Skeletal muscle satellite cell (primary cell): Measurements from ENCODE around the gene UBA52.
"Not testable (repeated sequence)": the region's sequence is repeated elsewhere in the genome, so short reads cannot be mapped to it uniquely, and the experiment has no call there.

ENCODE experiments used
- H3K27me3 ChIP-seq: 2 replicates; pipeline ENCODE4 v1.7.0; 2013; ENCODE audit warnings: low read length; ENCODE audit not compliant: control insufficient read depth, insufficient read depth
- H3K36me3 ChIP-seq: 2 replicates; pipeline ENCODE4 v1.7.0; 2013; ENCODE audit warnings: mild to moderate bottlenecking, control low read depth, low read length; ENCODE audit not compliant: insufficient read depth
- H3K4me1 ChIP-seq: 2 replicates; pipeline ENCODE4 v1.7.0; 2013; ENCODE audit warnings: low read length; ENCODE audit not compliant: control insufficient read depth, insufficient read depth
- H3K4me2 ChIP-seq: 2 replicates; pipeline ENCODE4 v1.7.0; 2013; ENCODE audit warnings: mild to moderate bottlenecking, low read length
- H3K4me3 ChIP-seq: 2 replicates; pipeline ENCODE4 v1.7.0; 2013; ENCODE audit warnings: low read length
- H3K9ac ChIP-seq: 2 replicates; pipeline ENCODE4 v1.7.0; 2013; ENCODE audit warnings: mild to moderate bottlenecking, low read depth, low read length, moderate library complexity
- H3K9me3 ChIP-seq: replicated peaks from 2 replicates; pipeline ENCODE4 v1.7.0; 2013; ENCODE audit warnings: mild to moderate bottlenecking, control low read depth, low read length

Gene UBA52

DNA sequence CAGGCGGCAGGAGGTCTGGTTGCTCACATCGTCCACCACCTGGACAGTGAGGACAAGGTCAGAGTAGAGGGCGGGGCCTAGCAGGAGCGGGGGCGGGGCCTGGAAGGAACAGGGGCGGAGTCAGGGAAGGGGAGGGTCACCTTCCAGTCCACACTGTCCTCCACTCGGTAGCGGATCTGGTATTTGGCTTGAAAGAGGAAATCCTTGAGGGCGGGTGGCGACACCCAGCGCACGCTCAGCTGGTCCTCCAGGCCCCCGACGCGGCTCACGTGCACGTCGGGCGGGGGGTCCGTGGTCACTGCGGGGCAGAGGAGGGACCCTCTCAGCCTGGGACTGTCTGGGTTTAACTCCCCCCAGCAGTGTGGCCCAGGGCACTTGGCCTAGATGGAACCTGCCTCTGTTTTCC is 25.1 kb downstream of the UBA52 start:
- Histone ChIP-seq H3K36me3 (no peaks in the 10 kb centered on the region), H3K27me3 (no peaks in the 10 kb centered on the region), H3K9ac (no peak overlapping the region), H3K9me3 (no peaks in the 10 kb centered on the region), H3K4me3 (no peak overlapping the region), H3K4me1 (peaks cover 6% of the 10 kb centered on the region), H3K4me2 (no peak overlapping the region)

DNA sequence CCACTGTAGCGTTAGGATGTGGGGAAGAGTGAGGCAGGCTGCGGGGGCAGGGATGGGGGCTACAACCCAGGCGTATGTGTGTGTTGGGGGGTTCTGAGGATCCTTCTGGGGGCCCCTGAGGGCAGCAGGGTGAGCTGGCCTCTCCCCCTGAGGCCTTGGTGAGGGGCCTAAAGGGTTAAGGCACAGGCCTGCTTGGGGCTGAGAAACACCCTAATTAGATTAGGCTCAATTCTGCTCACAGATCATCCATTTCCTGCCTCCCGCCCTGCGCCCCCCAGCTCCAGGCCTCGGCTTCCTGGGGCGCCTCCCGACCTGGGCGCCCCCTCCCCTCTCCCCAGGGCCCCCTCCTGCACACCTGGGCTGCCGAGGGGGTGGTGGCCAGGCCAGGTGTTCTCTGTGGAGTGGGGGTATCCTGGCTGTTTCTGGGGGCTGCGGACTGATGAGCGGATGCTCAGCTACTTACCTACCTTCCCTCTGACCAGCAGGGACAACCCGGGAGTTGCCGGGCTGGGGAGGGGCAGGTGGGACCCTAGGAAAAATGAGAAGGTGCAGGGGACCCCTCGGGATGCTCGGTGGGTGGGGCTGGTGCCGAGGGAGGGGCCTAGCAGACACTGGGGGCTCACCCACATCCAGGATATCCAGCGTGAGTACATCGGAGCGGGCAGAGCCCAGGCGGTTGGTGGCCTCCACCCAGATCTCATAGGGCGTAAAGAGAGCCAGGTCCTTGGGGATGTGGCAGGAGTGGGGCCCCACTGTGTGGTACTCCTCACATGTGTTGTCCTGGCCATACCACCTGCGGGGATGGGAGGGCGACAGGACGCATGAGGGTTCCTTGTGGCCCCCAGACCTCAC is 26.4 kb downstream of the UBA52 start:
- no peak overlapping the region for H3K4me2 ChIP-seq
- H3K9ac ChIP-seq = no peak overlapping the region
- no peaks in the 10 kb centered on the region for H3K27me3 ChIP-seq
- no peaks in the 10 kb centered on the region for H3K36me3 ChIP-seq
- H3K4me1 ChIP-seq = peaks cover 10% of the 10 kb centered on the region
- H3K4me3 ChIP-seq = no peak overlapping the region
- H3K9me3 ChIP-seq = no peaks in the 10 kb centered on the region

DNA sequence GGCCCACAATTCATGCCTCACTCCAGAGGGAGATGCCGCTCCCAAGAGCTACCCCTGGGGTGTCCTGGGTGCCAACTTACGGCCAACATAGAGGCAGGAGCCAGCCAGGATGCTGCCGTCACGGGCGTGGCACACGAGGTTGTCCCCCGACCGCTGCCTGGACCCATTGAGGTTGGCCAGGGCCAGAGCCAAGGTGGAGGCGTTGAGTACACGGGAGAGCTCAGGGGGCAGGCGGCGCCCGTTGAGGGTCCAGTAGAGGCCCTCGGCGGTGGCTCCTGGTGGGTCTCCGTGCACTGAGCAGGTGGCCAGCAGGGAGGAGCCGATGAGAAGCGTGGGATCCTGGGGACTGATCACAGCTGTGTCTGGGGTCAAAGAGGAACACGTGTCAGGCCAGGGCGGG is 27.8 kb downstream of the UBA52 start:
- H3K27me3 ChIP-seq = no peaks in the 10 kb centered on the region
- H3K4me3 ChIP-seq = no peak overlapping the region
- peaks cover 21% of the 10 kb centered on the region for H3K4me1 ChIP-seq
- no peaks in the 10 kb centered on the region for H3K9me3 ChIP-seq
- H3K4me2 ChIP-seq = no peak overlapping the region
- no peak overlapping the region for H3K9ac ChIP-seq
- H3K36me3 ChIP-seq = no peaks in the 10 kb centered on the region

DNA sequence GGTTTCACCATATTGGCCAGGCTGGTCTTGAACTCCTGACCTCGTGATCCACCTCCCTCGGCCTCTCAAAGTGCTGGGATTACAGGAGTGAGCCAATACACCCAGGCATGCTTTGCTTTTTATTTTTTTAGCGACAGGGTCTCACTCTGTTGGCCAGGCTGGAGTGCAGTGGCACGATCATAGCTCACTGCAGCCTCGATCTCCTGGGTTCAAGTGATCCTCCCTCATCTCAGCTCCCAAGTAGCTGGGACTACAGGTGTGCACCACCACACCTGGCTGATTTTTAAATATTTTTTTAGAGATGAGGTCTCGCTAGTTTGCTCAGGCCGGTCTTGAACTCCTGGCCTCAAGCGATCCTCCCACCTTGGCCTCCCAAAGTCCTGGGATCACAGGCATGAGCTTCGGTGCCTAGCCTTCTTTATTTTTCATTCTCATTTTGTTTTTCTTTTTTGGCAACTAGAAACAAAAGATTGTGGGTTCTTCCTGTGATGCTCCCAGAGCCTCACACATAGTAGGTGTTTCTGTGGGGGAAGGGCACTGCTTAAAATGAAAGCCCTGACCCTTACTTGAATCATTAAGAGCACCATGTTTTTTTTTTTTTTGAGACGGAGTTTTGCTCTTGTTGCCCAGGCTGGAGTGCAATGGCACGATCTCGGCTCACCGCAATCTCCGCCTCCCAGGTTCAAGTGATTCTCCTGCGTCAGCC is 29.2 kb downstream of the UBA52 start:
- not testable (repeated sequence) for H3K27me3 ChIP-seq, H3K4me2 ChIP-seq, H3K4me3 ChIP-seq, H3K9ac ChIP-seq, H3K9me3 ChIP-seq, H3K36me3 ChIP-seq
- H3K4me1 ChIP-seq = peaks cover 18% of the 10 kb centered on the region

DNA sequence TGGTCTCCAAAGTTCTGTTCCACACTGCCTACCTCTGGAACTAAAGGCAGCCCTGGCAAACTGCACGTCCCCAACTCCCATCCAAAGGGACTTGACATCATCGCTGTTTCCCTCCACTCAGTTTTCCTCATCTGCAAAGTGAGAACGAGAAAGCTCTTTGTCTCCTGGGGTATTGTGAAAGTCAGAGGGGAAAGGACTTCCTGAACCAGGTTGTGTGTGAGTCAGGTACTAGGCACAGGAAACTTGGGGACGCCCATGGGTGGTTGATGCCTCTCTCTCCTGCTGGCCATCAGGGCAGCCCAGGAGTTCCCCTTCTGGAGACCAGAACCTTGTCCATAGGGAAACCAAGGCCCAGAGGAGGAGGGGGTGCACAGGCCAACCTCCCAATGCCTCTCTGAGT is 30.2 kb downstream of the UBA52 start:
- Histone ChIP-seq H3K9me3 (no peaks in the 10 kb centered on the region), H3K27me3 (no peaks in the 10 kb centered on the region), H3K9ac (no peak overlapping the region), H3K4me1 (peaks cover 18% of the 10 kb centered on the region), H3K4me3 (no peak overlapping the region), H3K4me2 (no peak overlapping the region), H3K36me3 (no peaks in the 10 kb centered on the region)

DNA sequence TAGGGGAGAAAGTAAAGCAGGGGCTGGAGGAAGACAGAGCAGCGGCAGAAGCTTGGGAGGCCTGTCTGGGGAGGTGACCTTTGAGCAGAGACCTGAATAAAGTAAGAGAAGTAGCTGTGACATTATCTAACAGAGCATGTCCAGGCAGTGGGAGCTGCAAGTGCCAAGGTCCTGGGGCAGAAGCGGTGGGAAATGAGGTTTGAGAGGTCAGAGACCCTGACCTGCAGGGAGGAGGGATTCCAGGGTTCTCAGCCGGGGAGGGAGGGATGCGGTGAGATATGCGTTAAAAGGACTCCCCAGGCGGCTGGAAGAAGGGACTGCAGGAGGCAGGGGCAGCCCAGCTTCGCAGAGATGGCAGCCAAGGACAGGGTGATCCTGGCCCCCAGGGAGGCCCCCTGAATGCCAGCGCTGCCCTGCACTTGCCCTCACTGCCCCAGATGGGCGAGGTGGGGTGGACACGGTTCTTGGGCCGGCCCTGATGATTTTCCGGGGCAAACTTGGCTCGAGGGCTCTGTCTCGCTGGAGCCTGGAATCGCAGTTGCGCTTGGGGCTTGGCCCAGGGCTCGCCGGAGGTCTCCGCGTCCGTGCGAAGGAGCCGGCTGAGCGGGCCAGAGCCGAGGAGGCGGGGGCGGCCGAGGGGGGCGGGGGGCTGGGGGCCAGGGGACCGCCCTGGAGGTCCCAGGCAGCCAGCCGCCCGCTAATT is 31.7 kb downstream of the UBA52 start:
- Histone ChIP-seq H3K4me2 (peak overlapping the region; percentile 84), H3K4me1 (peaks cover 23% of the 10 kb centered on the region), H3K9ac (peak overlapping the region; percentile 41), H3K4me3 (peak overlapping the region; percentile 58), H3K9me3 (no peaks in the 10 kb centered on the region), H3K27me3 (peaks cover 13% of the 10 kb centered on the region), H3K36me3 (no peaks in the 10 kb centered on the region)

DNA sequence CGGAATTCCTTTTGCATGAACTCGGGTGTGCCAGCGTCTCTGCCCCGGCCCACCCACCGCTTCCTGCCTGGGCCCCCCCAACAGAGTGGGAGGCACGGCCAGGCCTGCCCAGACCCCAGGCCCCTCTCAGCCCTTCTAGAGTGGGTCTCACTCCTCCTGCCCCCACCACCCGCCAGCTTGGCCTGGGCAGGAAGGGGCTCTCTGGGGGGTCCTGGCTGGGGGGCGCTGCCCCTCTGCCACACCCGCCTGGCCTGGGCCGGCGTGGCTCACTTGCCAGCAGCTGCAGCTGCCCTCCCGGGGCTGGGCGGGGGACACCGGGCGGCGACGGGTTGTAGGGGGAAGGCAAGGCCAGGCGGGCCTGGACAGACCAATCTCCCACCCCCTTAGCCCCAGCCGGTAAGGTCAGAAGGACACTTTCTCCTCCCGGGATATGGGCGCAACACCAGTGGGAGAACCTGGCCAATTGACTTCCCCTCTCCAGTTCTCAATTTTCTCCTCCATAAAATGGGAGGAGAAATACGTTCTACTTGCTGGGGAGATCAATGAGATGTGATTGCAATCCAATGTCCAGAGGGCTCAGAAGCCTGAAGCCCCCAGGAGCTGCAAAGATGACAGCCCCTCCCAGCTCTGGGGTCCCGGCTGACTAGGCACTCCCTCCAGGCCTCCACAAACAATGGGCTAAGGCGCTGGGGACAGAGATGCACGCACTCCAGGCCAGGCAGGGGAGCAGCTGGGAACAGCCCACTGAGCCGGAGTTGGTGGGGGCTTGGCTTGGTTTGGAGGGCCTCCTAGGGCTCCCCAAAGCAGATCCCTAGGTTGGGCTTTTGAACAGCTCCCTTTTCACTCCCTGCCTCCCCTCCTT is 32.5 kb downstream of the UBA52 start:
- Histone ChIP-seq H3K27me3 (peaks cover 20% of the 10 kb centered on the region), H3K4me1 (peaks cover 23% of the 10 kb centered on the region), H3K4me3 (peak overlapping the region; percentile 72), H3K36me3 (no peaks in the 10 kb centered on the region), H3K4me2 (peak overlapping the region; percentile 84), H3K9me3 (no peaks in the 10 kb centered on the region), H3K9ac (peak overlapping the region; percentile 64)

DNA sequence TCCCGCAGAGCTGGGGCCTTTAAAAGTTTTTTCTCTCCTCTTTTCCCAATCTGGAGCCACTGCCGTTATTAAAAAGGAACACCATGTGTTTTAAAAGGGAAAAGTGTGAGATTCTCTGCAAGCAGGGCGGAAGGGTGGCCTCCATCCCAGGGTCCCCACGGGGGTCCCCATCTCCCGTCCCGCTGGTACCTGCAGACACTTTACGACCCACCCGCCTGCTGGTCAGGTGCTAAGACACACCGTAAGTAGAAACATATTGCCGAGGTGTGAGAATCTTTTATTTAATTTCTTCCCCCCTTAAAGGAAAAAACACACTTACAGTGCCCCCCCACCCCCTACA is 33.1 kb downstream of the UBA52 start:
- H3K4me2 ChIP-seq = peak overlapping the region; percentile 84
- peak overlapping the region; percentile 72 for H3K4me3 ChIP-seq
- H3K27me3 ChIP-seq = peaks cover 26% of the 10 kb centered on the region
- H3K4me1 ChIP-seq = peaks cover 23% of the 10 kb centered on the region
- H3K9ac ChIP-seq = no peak overlapping the region
- no peaks in the 10 kb centered on the region for H3K9me3 ChIP-seq
- no peaks in the 10 kb centered on the region for H3K36me3 ChIP-seq

DNA sequence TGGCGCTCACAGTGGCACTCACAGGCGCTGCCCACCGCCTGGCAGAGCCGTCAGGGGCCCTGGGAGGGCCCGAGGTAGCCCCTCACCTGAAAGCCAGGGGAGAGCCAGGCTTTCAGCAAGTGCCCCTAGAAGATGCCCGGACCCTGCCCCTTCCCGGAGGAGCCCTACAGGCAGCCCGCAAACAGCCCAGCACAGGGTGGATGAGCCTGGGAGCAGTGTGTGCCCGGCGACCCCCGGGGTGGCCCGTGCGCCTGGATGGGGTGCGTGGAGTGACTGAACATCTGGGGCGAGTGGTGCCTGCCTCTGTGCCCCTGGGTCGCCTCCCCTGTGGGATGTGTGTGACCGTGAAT is 33.5 kb downstream of the UBA52 start:
- Histone ChIP-seq H3K9me3 (no peaks in the 10 kb centered on the region), H3K27me3 (peaks cover 29% of the 10 kb centered on the region), H3K4me3 (peak overlapping the region; percentile 72), H3K4me2 (peak overlapping the region; percentile 84), H3K4me1 (peaks cover 23% of the 10 kb centered on the region), H3K36me3 (no peaks in the 10 kb centered on the region), H3K9ac (peak overlapping the region; percentile 59)

DNA sequence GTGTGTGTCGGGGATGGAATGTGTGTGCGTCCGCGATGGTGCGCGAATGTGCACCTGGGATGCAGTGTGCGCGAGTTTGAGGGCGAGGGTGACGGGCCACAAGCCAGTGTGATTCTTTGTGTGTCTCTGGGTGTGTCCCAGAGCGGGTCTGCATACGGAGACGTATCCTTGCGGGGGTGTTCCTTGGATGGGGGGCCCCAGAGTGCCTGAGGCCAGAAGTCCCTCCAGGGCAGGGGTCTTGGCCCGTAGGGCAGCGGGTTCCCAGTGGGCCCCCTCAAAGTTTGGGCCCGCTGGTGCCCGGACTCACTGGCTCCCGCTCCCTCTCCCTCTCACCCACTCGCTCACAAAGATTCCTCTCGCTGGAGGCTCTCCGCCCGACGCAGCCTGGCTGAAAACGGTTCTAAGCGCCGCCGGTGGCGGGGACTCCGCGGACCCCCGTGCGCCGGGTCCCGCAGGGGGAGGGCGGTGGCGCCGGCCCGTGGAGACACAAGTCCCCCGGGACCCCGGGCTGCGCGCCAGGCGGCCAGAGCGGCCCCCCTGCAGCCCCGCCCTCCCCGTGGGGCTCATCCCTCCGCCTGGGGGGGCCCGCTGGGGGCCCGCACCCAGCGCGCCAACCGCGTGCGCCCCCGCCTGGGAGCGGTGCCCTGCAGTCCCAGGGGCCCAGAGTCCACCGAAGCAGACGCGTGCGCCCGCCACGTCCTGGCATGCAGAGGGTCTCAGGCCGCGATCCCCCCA is 34.1 kb downstream of the UBA52 start:
- no peaks in the 10 kb centered on the region for H3K9me3 ChIP-seq
- H3K4me2 ChIP-seq = peak overlapping the region; percentile 84
- no peaks in the 10 kb centered on the region for H3K36me3 ChIP-seq
- H3K4me1 ChIP-seq = peaks cover 23% of the 10 kb centered on the region
- H3K4me3 ChIP-seq = peak overlapping the region; percentile 72
- peaks cover 33% of the 10 kb centered on the region for H3K27me3 ChIP-seq
- peak overlapping the region; percentile 59 for H3K9ac ChIP-seq
